ENCODE data around the gene TRIM66.

Gene TRIM66

DNA sequence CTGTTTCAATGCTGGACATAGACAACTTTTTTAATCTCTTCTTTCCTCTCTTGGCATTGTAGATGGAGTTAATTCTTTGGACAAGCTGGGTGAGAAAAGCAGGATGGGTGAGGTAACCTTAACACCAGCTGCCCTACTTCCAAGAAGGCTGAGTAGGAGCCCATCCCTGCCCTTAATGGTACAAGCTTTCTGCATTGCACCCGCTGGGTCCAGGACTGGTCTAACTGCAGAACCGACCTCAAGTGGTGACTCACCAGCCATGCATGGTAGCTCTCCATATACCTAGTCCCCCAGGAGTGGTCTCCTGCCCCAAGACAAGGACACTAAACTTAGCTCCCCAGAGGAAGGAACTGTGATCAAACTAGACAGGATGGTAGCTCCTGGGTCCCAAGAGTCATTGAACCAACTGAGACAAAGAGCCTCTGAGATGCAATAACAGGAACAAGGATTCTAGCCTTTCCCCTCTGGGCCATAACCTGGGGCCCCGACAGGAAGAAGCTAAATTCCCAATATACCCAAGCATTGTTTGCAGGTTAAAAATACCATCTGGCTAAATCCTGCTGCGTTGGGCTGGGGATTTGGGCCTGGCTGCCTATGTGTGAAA, 32.3 kb upstream of the TRIM66 start:
- DNase-seq: no peak

DNA sequence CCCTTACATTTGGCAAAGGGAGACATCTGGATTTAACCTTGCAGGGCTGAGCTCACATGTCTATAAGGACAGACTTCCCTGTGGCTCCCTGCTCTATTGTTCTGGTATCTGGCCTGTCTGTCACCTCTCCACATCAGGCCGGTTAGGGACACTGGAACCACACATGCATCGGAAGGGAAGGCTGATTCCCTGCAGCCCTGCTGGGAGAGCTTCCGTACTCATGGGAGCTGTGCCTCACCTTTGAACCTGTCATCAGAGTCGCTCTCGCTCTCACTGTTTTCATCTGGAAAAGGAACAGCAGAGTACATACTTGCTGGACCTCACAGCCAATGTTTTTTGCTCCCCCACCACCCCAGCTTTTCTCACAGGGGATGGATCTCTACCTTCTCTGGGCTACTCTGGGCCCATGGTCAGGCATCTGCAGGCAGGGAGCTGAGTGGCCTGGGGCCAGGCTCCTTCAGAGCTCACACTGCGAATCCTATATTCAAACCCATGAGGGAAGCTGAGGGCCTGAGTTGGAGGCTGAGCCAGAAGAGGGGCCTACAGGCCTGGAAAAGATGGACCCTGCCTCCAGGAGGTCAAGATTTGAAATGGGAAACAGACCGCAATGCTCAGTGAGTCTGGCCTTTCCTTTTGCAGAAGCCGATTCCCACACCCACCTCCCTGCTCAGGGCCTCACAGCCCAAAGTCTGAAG, 31.4 kb upstream of the TRIM66 start:
- DNase-seq: no peak

DNA sequence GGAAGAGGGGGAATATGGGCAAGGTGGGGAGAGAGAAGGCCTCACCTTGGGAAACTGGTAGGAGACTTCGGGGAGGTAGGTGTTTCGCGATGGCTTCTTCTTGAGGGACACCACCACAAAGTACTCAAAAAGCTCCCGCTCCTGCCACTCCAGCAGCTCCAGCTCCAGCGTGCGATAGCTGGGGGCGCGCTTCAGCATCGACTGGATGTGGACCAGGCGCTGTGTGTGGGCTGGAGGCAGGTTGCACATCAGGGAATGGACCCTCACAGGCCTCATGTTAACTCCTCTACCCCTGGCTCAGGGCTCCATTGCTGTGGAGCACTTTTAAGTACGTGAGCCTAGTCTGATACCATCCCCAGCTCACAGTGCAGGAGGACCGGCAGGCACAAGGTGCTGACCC, 30.0 kb upstream of the TRIM66 start:
- DNase-seq: no peak

DNA sequence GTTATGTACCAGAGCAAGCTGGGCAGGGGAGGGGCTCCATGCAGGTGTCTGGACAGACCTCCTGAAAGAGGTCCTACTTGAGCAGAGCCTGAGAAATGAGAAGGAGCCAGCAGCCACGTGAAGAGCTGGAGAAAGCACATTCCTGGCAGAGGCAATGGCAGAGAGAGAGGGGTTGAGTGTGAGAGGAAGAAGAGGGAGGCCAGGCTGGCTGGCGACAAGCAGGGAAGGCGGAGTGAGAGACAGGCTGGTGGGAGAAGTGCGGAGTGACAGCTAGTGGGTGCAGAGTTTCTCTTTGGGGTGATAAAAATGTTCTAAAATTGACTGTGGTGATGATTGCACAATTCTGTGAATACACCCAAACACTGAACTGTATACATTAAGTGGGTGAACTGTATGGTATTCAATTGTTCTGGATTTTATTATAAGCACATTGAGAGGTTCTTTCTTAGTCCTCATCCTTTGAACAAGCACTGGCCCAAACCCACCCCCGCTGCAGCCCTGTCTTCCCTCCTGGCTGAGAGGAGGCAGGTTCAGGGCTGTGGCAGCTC, 29.5 kb upstream of the TRIM66 start:
- no peak for DNase-seq

DNA sequence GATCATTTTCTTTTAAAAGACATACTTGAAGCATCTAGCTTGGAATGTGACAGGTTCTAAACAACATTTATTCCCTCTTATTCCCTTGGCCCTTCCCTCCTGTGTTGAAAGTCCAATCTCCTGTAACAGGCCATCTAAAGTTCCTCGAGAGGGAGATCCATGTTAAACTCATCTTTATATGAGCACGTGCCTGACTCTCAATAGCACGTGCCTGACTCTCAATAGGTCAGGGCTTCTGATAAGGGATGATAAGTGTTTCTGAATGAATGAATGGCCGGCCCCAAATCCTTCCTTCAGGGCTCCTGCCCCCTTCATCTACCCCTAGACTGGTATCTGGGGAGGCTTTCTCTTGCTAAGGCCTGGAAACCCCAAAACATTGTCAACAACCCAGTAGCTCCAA, 27.3 kb upstream of the TRIM66 start:
- no peak for DNase-seq

DNA sequence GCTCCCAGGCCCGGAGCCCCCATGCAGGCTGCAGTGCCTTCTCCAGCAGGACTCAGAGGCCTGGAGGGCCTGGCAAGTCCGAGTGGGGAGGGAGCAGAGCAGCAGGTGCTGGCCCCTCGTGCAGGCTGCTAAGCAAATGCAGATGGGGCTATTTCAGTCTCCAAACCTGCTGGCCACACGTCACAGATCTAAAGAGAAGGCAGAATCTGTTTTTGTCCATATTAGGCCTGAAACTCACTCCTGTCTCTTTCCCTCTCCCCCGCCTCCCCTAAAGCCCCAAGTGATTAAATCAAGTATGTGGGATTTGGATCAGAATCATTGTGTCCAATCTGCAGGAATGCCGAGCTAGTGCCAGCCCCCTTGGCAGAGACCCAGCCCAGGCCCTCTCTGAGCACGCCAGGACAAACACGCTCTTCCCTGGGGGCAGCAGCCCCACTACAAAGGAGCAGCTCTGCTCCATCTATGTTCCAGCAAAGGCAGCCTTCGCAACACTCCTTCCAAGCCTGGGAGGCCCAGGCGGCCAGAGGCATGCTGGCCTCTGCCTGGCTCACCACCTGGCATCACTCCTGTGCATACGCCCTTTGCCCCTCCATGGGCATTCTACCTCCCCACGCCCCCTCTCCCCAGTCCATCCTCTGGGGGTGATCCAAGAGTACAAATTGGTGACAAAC, 26.7 kb upstream of the TRIM66 start:
- no peak for DNase-seq

- no peak for DNase-seq
Observed at GRCh38 chr11:8707541-8708191, 25.2 kb upstream of the TRIM66 start.

- no peak for DNase-seq
Observed at GRCh38 chr11:8706673-8707432, 24.4 kb upstream of the TRIM66 start.

- no peak for DNase-seq
Observed at GRCh38 chr11:8705146-8705545, 22.7 kb upstream of the TRIM66 start.

DNA sequence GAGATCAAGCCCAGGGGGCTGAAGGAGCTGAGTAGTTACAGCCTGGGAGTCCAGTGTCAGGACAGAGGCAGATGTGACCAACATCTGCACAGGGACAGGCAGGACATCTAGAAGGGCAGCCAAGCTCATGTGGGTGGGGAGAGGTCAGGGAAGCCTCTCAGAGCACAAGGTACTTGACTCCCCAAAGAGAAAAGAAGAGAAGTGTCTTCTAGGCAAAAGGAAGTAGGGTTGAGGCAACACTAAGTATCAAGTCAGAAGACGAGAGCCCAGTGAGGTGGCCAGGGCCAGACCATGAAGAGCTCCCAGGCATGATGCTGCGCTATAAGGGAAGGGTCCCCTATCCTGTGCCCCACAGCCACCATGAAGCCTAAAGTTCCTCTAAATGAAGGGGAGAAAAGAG, 21.7 kb upstream of the TRIM66 start:
- no peak for DNase-seq

GRCh38 chr11:8702598-8702915, 20.1 kb upstream of the TRIM66 start:
- no peak for DNase-seq

- no peak for DNase-seq
Observed at GRCh38 chr11:8701891-8702597, 19.6 kb upstream of the TRIM66 start.

GRCh38 chr11:8699903-8700302, 17.4 kb upstream of the TRIM66 start:
- no peak for DNase-seq

DNA sequence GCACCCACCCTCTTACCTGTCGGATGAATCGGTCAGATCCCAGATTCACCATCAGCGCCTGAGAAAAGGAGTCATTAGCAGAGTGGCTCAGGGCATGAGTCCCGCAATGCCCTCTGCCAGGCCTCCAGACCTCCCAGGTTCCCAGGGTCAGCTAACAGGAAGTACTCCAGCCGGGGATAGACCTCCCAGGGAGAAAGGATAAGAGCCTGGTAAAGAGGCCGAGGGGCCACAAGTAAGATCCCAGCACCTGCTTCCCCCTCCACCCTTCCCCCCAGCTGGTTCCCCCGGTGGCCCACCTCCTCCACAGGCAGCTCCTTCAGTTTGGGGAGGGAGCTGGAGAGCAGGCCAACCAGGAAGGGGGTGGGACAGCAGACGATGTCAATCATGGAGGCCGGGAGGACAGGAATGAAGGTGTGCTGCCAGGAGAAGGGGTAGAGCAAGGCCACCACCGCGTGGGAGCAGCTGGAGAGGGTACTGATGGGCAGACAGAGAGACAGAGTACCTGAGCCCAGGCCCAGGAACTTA, 16.5 kb upstream of the TRIM66 start:
- DNase-seq: no peak

- DNase-seq: no peak
Observed at GRCh38 chr11:8698379-8698851, 15.9 kb upstream of the TRIM66 start.

GRCh38 chr11:8697054-8697453, 14.6 kb upstream of the TRIM66 start:
- no peak for DNase-seq

DNA sequence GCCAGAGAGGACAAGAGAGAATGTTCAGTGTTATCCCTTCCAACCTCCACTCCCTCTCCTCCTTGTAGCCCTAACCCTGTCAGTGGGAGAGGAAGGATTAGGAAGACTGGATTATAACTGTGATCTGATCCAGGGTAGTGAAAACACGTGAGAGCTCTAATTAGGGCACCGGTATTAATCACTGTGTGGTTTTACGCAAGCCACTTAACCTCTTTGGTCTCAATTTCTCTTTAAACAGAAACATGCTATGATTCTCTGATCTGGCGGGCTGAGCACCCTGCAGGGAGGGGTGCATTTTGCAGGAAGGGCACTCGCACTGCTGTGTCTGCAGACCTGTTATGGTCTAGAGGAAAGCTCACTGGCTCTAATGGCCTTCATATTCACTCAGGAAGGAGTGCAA, 11.7 kb upstream of the TRIM66 start:
- no peak for DNase-seq

- DNase-seq: no peak
Observed at GRCh38 chr11:8693555-8693954, 11.1 kb upstream of the TRIM66 start.

GRCh38 chr11:8693010-8693551, 10.6 kb upstream of the TRIM66 start:
- DNase-seq: no peak

DNA sequence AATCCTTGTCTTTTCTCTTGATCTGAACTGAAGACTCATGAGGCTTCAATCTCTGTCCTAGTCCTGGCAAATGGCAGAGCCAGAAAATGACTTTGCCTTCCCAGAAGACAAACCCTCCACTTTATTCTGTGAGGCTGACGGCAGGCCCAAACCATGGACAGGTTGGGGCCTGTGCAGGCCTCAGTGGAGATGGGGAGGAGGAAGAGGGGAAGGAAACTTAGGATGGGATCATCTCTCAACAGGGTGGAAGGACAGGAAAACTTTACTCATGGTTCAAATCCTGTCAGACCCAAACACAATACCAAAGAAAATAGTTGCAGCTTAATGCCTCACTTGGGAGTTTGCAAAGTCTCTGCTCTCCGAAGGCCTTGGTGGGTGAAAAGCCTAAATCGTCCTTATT, 10.0 kb upstream of the TRIM66 start:
- DNase-seq: no peak

DNA sequence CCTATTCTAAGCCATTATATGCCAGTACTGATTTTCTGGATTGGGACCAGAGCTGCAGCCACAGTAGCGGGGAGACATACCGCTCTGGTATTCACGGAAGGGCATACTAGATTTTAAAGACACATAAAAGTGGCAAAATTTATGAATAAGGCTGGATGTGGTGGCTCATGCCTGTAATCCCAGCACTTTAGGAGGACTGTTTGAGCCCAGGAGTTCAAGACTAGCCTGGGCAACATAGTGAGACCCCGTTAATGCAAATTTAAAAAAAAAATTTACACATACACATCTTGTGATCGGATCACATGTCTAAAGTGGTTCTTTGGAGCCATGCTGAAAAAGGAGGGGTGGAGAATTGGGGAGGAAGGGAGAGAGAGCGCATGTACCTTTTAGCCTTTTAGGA, 9.1 kb upstream of the TRIM66 start:
- no peak for DNase-seq

All from stimulated activated naive CD4-positive, alpha-beta T cell treated with Interleukin-2 at 50 U/mL for 16 hours (primary cell).